ENCODE measurements around the gene CNTN4.
A peak's percentile ranks its signal among the peaks of the same experiment; 100 is the strongest.

Gene CNTN4

DNA sequence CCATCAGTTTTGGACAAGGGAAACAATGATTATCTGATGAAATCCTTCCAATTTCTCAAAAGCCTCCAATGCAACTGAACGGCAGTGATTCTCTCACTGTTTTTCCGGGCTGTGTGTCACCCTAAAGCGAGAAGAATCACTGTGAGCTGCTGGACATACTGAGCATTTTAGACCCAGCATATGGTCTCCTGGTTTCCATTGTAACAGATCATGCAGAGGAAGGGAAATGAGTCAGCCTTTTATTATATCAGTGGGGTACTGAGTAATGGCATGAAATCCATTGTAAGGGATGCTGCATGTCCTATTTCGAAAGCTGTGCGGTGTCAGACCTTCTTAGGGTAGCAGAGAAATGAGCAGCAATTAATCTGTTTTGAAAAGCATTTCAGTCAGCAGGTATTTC lies 724.4 kb downstream of the CNTN4 start:
- no peak for DNase-seq

DNA sequence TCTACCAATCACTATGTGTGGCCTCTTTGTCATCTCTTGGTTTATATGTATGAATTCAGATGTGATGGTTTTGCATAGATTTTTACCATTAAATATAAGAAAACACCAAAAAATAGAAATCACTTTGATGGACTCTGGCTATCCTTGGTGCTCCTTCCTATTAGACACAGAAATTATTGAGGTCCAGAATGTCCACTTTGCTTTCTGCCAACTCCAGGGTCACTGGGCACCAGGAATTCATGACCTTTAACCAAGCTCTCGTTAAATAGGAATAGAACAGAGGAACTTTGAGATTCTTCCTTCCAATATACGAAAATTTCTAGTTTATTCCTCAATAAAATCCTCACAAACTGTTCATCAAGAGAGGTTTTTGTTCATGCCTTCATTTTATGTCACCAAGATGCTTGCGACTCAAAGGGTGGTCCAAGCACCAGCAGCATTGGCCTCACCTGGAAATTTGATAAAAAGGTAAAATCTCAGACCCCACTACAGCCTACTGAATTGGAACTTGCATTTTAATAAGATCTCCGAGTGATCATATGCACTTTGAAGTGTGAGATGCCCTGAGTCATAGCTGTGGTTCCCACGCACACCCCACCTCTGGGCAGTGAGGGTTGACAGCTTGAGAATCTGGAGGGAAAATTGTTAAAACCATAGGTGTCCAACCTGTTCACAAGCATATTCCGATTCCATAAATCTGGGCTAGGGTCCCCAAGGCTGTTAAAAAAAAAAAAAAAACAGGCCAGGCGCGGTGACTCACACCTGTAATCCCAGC lies 725.0 kb downstream of the CNTN4 start:
- no peak for DNase-seq

DNA sequence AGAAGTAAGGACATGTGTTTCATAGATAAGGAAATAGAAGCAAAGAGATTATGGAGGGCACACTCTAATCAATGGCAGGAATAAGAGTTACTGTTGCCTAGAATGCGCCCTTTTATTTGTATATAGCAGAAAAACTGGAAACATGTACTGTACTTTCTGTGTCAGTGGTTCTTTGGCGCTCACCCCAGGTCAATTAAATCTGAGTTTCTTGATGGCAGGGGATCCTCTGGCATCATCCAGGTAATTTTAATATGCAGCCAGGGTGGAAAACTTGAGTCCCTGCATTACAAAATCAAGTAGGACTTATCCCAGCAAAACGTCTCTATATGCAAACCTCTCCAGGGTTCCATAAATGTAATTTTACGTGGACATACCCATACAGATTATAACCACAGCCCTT lies 727.4 kb downstream of the CNTN4 start:
- no peak for DNase-seq

DNA sequence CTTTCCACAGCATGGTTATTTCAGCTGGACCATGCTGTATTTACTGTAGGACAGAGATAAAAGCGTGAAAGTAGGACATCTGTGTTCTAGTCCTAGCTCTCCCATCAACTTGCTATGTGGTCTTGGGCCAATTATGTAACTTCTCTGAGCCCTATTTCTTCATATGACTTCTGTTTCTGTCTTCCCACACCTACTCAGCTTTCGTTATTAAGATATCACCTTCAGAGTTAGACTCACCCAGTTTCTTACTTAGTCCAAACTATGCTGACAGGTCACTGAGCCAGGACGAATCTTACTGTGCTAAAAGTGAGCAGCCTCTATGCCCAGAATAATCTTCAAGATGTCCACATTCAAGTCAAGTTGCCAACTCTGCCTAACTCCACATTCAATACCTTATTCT lies 727.8 kb downstream of the CNTN4 start:
- no peak for DNase-seq

DNA sequence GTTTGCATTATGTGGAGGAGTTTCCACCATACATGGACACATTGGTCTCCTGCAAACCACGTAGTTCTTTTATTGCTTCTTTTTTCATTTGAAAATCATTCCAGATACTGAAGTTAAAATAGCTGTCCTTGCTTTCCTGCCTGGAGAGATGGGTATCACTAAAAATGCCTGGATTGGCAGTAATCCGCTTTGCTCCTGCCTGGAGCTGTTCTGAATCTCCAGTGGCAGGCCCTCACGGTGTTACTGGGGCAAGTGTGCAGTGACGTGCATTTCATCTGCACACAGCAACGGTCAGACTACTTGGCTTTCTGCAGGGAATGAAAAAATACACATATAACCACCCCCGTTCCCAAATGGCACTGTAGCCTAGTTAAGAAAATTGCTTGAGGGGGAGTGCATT lies 738.6 kb downstream of the CNTN4 start:
- no peak for DNase-seq

DNA sequence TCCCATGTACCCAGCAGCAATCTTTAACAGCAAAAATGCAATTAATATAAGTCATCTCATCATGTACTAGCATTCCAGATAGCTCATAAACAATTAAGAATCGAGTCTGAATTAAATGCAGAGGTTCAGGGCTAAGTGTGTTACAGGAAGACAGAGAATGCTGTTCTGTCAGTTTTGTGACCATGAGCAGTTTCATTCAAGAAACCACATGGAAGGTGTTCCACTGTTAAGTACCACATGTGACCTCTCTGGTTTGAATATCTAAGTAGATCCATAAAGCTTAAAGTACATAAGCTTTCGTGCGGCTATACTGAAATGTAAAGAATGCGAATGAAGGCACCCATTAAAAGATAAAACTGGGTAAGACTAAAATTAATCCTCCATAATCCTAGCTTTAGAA lies 739.2 kb downstream of the CNTN4 start:
- DNase-seq, result no peak

DNA sequence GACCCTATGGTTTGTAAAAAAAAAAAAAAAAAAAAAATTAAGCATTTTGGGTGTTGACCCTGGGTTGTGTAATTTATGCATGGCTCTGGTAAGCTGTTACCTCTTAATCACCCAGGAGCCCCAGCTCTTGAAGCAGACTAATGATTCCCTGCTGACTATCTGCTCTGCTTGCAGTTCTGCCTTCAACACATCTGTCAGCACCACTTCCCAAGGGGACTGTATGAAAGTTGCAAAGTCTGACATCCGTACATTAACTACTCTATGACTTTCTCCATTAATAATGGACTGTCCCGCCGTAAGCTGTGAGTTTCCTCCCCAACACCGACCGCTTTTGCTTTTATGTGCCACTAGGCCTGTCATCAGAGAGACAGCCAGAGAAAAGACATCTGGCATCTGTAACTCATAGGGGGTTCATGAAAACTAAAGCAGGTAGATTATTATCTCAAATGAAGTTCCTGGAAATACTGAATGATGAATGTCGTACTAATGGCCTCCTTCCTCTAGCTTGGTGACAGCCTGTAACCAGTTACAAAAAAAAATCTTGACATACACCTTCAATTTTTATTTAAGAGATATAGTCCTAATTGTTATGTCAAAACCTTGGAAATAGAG lies 740.0 kb downstream of the CNTN4 start:
- no peak for DNase-seq

DNA sequence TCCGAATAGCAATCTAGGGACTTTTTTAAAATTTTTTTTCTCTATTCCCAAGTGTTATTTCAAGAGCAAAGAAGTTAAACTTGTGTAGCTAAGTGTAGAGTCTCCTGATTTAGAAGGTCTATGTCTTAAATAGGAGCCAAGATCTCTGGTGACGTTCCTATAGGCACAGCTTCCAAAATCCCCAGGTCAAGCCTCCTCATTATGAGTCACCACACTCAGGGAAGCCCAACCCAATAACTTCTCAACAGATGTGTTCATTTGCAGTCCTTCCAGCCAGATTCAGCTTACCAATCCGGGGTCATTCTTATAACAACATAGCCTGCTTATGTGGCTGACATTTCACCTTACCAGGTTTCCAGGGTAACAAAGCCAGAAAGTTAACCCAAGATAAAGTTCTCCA lies 741.2 kb downstream of the CNTN4 start:
- no peak for DNase-seq

DNA sequence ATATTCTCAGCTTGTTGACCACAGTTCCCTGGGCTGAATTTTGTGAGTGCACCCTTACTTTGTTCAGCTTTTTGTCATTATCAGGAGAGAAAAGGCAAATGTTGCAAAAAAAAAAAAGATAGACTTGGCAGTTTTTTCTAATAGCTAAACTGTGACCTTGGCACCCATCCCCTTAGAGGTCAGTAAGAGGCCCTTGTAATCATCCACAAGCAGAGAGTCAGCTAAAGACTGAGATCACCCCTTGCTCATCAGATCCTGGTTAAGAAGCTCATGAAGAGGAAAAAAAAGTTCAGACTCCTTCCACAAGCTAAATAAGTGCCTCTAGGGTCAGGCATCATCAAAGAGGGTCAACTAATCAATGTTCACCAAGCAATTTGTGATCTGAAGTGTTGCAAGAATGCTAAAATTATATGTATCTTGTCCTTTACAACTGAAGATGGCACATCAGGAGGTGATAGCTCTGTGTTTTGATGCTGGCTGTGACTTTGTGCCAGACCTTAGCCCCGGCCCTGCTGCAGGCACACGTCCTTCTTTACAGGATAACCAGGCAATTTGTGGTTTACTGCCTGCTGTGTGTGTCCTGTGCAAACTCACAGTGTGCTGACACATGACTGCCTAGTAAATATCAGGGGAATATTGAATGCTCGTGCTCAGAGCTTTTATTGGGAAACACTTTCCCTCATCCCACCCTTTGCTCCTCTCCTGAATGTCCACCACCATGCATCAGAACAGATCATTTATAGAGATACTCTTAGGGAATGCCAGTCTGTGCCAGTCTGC lies 748.6 kb downstream of the CNTN4 start:
- no peak for DNase-seq

DNA sequence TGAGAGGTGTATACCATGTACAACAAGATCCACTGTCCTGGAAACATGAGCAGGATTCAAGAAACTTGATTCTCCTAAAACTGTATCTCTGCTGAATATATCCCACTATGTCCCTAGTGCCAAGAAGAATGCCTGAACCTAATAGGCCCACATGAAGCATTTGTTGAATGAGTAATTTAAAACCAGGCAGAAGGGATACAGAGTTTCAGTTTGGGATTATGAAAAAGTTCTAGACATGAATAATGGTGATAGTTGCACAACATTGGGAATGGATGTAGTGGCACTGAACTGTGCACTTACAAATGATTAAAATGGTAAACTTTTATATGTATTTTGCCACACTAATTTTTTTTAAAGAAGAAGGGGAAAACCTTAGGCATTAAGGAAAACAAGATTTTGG lies 750.4 kb downstream of the CNTN4 start:
- DNase-seq, result no peak

DNA sequence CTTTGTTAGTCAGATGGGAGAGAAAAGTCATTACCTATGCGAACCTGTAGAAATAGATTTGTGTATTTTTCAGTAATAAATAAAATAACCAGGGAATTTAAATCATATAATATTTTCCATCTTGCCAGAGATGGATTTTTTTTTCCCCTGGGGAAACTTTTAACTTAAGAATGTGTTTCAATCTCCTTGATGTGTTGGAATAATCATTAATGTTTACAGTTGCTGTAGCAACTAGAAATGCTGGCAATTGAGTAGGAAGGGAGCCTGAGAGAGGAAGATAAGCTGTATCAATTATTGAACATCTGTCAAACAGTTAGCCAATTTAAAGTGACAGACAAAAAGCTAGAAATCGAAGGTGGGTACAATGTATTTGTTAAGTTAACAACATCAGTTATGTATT lies 752.0 kb downstream of the CNTN4 start:
- no peak for DNase-seq

DNA sequence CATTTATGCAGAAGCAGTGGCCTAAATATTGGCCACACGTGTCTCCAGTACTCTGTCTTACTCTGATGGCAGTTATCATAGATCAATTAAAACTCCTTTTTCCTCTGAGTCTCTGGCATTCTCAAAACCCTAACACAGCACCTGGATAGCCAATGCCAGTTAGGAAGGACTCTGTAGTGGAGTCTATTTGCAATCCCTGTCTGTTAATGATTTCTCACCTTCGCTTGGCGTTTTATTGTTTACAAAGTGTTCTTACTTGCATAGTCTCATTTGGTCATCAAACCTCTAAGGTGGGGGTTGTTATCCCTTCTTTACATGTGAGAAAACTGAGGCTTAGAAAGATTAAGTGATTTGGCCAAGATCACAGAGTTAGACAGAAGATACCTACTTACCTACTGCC lies 752.7 kb downstream of the CNTN4 start:
- no peak for DNase-seq

DNA sequence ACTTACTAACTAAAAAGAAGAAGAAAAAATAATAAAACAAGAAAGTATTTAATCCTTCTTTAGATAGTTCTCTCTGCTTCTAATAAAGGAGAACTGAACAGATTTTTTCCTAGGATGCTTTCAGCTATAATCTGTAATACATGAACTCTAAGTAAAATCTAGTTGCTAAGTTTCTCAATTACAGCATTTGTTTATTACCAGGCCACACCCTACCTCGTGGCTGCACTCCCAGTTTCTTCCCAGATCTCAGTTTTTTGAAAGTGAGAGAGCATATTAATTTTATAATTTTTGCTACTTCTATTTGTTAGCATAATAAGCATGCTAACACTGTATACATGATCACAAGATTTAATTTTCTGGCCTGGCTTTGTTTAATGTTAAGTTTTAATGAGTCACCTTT lies 753.2 kb downstream of the CNTN4 start:
- peak; percentile 68 for DNase-seq

DNA sequence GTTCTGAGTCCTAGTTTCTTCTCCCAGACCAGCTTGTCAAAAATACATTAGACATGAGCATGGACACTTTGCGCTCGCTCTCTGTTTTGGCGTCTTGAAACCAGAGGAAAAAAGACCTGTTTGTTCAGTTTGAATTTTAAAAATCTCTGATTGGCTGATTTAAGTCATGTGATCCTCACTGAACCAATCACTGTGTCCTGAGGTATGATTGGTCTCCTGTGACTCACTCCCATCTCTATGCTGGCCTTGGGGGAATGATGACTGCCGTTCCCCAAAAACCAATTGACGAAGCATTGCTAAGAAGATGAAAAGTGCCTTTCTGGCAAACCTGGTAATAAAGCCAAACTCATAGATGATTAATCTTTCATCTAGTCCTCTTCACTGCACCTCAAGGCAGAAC lies 755.0 kb downstream of the CNTN4 start:
- DNase-seq, result no peak

DNA sequence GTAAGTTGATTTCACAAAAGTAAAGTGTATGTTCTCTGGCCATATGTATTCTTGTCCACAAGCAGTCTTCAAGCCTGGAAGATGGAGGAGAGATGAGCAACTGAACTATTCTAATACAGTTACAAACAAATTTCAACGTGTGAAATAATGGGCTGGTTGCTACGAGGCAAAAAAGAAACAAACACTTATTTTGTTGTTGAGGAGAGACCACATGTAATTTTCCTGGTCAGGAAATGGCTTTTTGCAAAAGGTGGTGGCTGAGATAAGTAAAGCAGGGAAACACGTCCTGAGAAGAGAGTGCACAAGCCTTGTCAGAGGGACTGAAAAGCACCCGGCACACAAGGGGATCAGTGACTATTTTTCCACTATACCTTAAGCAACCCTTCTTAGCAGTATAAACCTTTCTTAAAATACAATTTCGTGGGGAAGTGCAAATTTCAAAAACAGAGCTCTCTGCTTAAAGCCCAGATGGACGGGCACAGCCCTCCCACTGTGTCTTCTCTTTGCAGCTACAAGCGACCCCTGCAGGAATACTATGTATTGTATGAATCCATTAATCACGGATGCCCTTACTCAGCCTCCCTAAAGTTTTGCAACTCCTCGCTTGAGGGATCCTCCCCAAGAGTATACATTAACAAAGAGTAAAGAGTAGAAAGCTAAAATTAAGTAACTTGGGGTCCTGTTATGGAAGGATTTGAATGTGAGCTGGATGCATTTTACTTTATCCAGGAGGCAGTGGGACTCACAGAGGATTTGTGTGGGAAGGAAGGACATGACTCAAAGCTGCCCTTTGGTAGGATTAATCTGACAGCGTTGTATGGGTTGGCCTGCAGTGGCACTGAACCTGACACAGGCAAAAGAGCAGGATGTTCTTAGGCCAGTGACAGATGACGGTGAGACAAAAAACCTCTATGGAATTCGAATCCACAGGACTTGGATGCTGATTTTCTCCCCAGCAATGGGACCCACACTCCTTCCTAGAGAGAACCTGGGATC lies 757.8 kb downstream of the CNTN4 start:
- no peak for DNase-seq

DNA sequence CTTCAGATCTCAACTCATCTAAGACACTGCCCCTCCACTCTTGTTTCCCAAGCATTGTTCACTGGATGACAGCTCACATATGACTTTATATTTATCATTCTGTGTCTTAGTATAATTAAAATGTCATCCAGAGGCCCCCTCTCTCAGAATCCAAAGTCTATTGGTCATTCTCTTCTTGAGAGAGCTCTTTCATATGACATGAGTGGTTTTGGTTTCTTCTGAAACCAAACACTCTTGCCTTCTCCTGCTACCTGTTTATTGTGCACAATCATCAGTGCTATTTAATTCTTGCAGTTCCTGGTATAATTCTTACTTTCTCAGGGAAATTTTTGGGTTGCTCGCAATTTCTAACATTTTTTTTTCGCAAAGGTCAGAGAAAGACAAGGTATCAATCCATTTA lies 762.0 kb downstream of the CNTN4 start:
- DNase-seq, result no peak

DNA sequence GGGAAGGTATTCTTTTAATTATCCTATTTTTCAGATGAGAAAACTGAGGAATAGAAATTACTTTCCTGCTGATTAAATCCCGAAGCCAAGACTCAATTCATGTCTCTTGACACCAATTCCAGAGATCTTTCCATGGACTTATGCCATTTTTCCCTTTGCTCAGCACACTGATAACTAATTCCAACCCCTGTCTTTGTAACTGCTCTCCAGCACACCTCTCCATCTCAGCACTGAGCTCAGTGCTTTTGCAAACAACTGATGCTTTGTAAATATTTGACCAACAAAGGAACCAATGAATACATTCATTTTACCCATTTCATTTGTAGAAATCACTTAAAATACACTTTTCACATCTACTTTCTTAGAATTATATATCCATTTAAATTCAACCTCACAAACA lies 762.5 kb downstream of the CNTN4 start:
- DNase-seq, result no peak

DNA sequence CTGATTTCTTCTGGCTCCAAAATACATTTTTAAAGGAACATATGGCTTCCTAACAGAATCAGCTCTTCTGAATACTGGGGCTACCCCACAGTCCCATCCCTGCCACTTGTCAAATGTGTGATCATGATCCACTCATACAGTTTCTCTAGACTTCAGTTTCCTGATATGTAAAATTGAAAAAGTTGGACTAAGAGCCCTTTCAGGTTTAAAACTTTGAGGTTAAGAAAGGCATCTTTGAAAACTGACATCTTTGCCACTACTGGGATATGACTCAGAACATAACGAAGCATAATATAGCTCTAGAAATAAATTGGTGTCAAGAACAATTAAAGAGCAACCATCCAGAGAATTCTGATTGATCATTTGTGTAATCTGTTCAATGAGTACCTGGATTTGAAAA lies 763.3 kb downstream of the CNTN4 start:
- DNase-seq, result no peak

DNA sequence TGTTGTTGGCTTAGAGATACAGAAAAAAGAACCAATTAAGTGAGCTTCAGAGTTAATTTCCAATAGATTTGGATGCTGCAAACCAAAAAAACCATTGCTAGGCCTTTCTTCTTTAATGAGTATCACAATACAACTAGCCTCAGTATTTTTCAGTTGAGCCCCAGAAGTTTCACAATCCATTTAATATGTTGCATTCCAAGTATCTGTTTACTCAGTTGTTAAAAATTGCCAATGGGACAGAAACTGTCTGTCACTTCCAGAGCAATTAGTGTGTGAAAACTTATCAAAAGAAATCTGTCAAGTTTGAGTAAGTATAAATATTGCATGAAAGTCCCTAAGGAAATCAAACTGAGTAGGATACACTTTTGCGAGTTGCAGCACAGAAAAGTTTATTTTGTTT lies 763.7 kb downstream of the CNTN4 start:
- DNase-seq, result no peak

DNA sequence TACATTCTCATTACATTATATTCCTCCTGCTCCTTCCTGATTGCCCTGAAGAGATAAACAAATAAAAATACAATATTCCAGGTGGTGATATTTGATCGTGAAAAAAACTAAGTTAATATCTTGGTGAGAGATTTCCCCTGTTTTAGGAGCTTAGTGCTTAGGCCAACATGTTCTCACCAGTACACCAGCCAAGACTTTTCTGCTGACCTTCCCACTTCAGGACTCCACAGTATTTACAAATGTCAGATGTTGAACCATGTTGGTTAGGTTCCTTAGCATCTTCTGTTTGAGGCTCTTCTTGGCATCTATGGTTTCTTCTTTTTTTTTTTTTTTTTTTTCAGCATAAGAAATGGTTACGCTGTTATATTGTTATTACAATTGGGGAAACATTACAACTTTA lies 764.5 kb downstream of the CNTN4 start:
- no peak for DNase-seq

DNA sequence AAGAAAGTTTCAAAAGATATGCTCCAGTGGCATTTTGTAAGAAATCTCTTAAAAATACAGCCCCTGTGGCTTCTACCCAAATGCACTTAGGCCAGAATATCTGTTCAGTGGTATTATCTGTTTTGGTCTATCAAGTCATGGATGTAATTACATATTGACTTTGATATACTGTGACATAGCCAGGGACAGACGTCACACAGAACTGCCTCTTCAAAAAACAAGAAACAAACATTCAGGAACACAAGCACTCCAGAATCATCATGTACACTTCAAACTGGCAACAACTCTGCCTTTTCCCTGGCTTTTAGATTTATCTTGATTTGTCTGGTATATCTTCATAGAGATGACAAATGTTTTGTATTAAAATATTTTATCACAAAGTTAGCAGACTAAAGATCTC lies 771.2 kb downstream of the CNTN4 start:
- DNase-seq, result no peak

DNA sequence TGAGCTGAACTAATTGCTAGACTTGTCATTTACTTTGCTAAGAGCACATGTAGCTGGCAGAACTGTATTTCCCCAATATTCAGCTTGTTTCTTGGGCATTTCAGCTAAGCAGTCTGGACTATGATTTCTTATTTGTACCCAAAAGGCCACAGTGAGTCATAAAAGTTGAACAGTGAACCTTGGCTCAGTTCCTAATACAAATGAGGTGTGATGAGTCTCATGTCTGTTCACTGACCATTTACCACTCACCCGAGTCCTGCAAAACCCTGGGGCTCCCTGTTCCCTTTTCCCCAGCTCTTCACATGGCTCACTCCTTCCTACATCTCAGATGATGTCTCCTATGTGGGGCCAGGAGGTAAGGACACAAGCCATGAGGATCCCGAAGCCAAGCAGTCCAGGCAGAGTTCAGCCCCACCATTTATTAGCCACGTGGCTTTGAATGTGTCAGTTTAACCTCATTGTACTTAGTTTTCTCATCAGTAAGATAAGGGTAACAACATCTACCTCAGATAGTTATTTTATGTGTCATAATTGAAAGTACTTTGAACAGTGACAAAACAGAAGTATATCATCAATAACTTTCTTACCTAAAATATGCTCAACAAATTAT lies 772.2 kb downstream of the CNTN4 start:
- no peak for DNase-seq

DNA sequence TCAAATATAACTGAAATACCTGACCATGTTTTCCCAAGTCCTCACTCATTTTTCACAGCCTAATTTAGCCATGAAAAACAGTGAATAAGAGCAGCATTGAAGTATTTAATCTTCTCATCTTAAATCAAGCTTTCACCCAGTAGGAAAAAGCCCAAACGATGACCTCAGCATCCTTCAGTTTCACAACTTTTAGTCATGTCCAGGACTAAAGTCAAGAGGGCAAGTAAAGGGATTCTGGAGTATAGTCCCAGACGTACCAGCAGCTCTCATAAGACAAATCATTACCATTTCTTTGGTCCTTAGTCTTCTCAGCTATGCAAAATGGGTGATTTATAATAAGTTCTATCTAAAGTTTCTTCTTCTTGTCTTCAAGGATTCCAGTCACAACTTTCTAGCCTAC lies 774.2 kb downstream of the CNTN4 start:
- DNase-seq, result no peak
